ENCODE measurements around the gene RTN4R.

GRCh38 chr22:20259327-20259688, 8.8 kb downstream of the RTN4R start:
- no peak for TF ChIP-seq PRDM10 (IDR thresholded peaks at IDR 0.05; ENCODE audit: partially characterized antibody)
- TF ChIP-seq, protein P1, sequence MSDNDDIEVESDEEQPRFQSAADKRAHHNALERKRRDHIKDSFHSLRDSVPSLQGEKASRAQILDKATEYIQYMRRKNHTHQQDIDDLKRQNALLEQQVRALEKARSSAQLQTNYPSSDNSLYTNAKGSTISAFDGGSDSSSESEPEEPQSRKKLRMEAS (CRISPR knock-in tag; IDR thresholded peaks at IDR 0.05) = no peak
- TF ChIP-seq, protein P2, sequence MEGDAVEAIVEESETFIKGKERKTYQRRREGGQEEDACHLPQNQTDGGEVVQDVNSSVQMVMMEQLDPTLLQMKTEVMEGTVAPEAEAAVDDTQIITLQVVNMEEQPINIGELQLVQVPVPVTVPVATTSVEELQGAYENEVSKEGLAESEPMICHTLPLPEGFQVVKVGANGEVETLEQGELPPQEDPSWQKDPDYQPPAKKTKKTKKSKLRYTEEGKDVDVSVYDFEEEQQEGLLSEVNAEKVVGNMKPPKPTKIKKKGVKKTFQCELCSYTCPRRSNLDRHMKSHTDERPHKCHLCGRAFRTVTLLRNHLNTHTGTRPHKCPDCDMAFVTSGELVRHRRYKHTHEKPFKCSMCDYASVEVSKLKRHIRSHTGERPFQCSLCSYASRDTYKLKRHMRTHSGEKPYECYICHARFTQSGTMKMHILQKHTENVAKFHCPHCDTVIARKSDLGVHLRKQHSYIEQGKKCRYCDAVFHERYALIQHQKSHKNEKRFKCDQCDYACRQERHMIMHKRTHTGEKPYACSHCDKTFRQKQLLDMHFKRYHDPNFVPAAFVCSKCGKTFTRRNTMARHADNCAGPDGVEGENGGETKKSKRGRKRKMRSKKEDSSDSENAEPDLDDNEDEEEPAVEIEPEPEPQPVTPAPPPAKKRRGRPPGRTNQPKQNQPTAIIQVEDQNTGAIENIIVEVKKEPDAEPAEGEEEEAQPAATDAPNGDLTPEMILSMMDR (IDR thresholded peaks at IDR 0.05 in 2 of 3, conservative IDR thresholded peaks at IDR 0.05 in 1 of 3; ENCODE audit: insufficient read depth in 2 of 3, low read depth in 1 of 3, low read length in 3 of 3) = no peak
- TF ChIP-seq PHF8 (IDR thresholded peaks at IDR 0.05; ENCODE audit: borderline replicate concordance, low read length) = no peak
- TF ChIP-seq ZNF395 (CRISPR knock-in tag; IDR thresholded peaks at IDR 0.05) = no peak
- no peak for TF ChIP-seq SREBF2 (CRISPR knock-in tag; IDR thresholded peaks at IDR 0.05)
- TF ChIP-seq POLR2B (IDR thresholded peaks at IDR 0.05; ENCODE audit: low read depth, partially characterized antibody) = no peak

Data from K562 (cell line).